G401 (cell line): Measurements from ENCODE around the gene COL3A1. TPM values are rescaled to one million over a fixed set of nuclear protein-coding genes. Genes with fewer than 3 reads are reported as not detected.

Source experiments
- DNase-seq: peaks from one replicate; pipeline ENCODE4 v3.0.0-alpha.2; 2015; ENCODE audit warnings: low spot score
- in situ Hi-C: cut with HindIII; loops from 2 replicates; pipeline ENCODE4 v1.10.0; 2016; ENCODE audit warnings: low sequenced_read_pairs, mixed read lengths
- total RNA-seq: library from RNA; depleted of rRNA; stranded (reverse); fragments of >200 nt; shearing (Covaris generic); gene quantifications from 2 replicates; pipeline ENCODE4 v1.2.3, GENCODE V29; 2014; rRNA removed

Gene COL3A1
- total RNA-seq: 347 and 349 TPM in 2 replicates

DNA sequence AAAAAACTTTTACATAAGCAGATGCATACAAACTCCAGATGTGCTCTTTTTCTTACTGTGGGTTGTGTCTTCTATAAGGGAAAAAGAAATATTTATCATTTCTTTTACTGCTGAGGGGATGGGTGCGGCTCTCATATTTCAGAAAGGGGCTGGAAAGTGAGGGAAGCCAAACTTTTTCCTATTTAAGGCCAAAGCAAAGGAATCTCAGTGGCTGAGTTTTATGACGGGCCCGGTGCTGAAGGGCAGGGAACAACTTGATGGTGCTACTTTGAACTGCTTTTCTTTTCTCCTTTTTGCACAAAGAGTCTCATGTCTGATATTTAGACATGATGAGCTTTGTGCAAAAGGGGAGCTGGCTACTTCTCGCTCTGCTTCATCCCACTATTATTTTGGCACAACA lies at the start of gene COL3A1:
Gene COL3A1 (plus strand): TSS at position 210 of the 400 bp plus-strand sequence. CDS start 117 bp downstream, at position 327.
- in situ Hi-C loops: no loop called here
- peak; percentile 11 for DNase-seq

DNA sequence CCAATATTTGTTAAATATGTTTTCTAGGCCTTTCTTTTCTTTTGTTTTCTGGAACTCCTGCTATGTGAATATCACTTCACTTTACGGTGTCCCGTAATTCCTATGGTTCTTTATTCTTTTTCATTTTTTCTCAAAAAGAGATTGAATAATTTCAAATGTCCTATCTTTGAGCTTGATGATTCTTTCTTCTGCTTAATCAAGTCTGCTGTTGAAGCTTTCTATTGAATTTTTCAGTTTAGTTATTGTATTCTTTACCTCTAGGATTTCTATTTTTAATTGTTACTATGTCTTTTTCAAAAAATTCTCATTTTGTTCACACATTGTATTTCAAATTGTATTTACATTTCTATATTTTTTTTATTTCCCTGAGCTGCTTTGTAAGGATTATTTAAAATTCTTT lies 45.5 kb upstream of the COL3A1 start:
- in situ Hi-C loops: no loop called here
- DNase-seq: no peak

DNA sequence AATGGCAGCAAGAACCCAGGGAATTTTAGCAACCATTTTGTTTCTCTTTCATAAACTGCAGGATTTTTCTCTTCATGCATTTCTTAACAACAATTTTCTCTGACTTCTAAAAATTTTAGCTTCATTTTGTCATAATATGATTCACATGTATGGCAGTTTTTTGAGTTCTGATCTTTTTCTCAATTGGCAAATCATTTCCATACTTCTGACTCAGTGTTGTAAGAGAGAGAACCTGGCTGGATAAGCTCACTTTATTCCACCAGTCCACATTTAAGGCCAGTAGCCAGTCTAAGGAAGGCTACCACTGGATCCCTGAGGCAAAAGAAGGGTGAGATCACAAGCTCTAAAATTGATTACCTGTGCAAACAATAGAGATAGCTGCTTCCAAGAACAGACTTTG lies 42.8 kb upstream of the COL3A1 start:
- in situ Hi-C loops: no loop called here
- no peak for DNase-seq

GRCh38 chr2:188937228-188938220 lies 36.6 kb upstream of the COL3A1 start:
- in situ Hi-C loops: no loop called here
- DNase-seq: no peak

GRCh38 chr2:188940171-188940570 lies 34.0 kb upstream of the COL3A1 start:
- DNase-seq: no peak
- in situ Hi-C loops: no loop called here

GRCh38 chr2:188944442-188944841 lies 29.7 kb upstream of the COL3A1 start:
- no peak for DNase-seq
- in situ Hi-C loops: no loop called here

DNA sequence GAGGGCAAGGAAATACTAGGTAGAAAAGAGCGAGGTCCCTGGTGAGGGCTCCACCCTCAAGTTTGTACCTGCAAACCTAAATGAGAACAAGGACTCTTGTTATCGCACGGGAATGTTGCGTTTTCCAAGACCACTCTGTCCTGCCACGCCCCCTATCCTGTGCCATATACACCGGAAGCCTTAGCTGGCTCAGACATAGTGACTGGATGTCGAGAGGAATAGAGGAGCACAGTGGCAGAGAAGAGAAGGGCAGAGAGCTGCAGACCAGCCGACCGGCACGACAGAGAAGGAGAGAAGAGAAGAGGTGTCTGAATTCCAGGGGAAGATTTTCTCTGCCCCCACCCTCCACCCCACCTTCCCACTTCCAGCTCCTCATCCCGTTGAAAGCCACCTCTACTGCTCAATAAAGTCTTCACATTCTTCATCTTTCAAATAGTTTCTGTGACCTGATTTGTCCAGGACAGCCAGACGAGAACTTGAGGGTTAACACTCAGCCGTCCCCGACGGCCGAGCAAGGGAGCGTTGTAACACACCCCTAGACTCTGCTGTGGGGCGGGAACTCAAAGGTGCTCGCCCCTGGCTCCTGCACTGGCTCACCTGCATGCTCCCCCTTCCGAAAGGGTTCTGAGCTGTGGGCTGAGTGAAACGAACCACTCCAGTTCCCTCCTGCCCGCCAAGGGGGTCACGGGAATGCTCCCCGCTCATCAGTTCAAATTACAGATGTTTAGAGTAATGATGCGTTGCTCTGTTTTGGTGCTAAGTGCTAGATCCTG lies 24.9 kb upstream of the COL3A1 start:
- DNase-seq: no peak
- in situ Hi-C loops: no loop called here

- in situ Hi-C loops: no loop called here
Observed at GRCh38 chr2:188952901-188953300, 21.3 kb upstream of the COL3A1 start.

GRCh38 chr2:188956290-188956689 lies 17.9 kb upstream of the COL3A1 start:
- in situ Hi-C loops: no loop called here
- no peak for DNase-seq

More at GRCh38 chr2:188952901-188953300, 21.3 kb upstream of the COL3A1 start:
- DNase-seq: no peak

DNA sequence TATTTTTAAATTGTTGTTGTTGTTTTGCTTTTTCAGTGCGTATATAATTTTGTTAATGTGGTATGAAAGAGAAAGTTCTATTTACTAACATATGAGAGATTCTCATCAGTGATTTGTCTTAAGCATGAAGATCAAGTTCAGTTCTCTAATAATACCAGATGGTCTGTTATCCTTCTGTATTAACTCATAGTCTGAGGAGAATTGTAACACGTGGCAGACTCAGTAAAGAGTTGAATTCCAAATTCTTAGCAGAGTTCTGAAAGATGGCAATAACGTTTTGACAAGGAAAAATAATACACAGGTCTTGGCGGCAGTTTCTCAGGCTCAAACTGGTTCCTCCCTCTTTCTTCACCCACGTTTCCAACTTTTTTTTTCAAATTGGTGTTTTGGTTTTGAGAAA lies 17.2 kb upstream of the COL3A1 start:
- DNase-seq: no peak
- in situ Hi-C loops: no loop called here

- no peak for DNase-seq
- in situ Hi-C loops: no loop called here
Observed at GRCh38 chr2:188957646-188958045, 16.5 kb upstream of the COL3A1 start.

DNA sequence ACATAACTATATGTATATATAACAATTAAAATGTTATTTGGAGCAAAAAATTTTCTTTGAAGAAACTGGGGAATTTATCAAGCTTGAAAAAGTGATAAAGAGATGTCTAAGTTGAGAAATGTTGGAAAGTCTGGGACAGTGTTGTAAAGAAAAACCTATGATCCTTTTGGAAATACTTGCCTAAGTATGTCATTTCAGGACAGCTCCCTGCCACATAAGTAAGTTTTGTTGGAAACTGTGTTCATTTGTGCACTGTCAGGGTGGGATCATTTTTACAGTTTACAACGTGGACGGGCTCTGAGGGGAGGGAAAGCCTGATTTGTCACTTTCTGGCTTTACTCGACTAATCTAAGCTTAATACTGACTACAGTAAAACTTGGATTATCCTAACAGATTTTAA lies 10.4 kb upstream of the COL3A1 start:
- no peak for DNase-seq
- in situ Hi-C loops: no loop called here

GRCh38 chr2:188964976-188965546 lies 9.1 kb upstream of the COL3A1 start:
- DNase-seq: no peak
- in situ Hi-C loops: no loop called here

DNA sequence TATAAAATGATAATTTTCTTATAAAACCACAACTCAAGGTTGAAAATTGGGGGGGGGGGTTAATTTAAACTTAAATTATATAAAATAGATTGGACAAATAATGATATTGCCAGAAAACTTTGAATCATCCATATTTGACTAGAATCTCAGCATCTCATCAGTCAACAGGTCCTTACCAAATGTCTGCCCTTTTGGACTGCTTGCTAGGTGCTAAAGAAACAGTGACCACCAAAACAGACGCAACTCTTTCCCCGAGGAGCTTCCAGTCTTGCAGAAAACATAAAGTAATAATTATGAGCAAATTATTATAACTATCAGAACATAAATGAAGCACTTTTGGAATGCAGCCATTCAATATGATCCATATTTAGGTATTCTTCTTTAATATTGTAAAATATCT lies 8.6 kb upstream of the COL3A1 start:
- in situ Hi-C loops: no loop called here
- no peak for DNase-seq

- in situ Hi-C loops: no loop called here
- DNase-seq: no peak
Observed at GRCh38 chr2:188966079-188966571, 8.0 kb upstream of the COL3A1 start.

DNA sequence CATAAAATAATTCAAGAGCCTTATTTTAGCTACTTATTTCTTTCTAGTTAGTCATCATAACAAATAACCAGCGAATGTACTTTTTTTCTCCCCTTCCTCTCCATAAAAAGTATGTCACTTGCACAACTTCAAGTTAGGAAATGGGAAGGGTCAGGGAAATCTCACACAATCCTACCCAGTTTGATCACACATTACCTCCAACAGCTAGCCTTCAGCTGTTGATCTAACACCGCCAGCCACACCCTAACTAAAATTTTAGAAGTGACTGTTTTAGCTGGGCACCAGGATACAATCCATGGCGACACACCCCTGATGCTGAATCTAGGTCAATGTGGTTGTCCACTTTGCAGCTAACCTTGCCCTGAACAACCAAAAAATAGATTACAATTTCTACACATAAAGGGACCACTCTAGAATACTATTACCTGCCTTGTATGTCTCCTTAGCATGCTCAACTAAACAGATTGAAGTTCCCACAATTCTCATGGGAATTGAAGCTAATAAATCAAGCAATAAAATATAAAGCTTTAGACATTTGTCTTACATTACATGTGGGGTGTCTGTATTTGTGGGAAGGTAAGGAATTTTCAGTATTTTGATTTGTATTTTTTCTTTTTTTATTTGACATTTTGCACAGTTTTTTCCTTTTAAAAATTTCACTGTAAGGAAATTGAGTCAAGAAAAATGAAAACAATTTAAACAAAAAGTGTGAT lies 7.3 kb upstream of the COL3A1 start:
- DNase-seq: no peak
- in situ Hi-C loops: no loop called here

DNA sequence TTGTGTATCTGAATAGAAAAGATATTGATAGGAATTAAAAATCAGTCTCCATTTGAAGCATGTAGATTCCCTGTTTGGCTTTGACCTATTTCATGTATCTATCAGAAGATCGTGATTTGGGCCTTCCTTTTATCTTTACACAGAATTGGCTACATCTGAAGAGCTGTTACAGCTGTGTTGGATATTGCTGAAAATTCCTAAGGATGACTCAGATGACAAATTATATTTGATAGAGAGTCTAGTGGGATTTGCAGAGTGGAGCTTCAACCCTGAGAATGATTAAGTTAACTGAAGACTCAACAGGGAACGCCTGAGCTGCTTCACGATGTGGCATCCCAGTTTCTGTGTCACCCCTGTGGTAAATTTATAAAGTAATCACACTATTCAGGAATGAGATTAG lies 4.9 kb upstream of the COL3A1 start:
- in situ Hi-C loops: no loop called here
- DNase-seq: no peak

- no peak for DNase-seq
- in situ Hi-C loops: no loop called here
Observed at GRCh38 chr2:188969651-188970050, 4.5 kb upstream of the COL3A1 start.

GRCh38 chr2:188970211-188970610 lies 4.0 kb upstream of the COL3A1 start:
- in situ Hi-C loops: no loop called here
- DNase-seq: no peak
